Dedifferentiated amniotic fluid mesenchymal stem cell (primary cell): ENCODE measurements around the gene LEFTY1.

Experiments used
- DNase-seq: peaks from one replicate; pipeline ENCODE4 v3.0.0-alpha.2; 2016; ENCODE audit errors: extremely low spot score

The LEFTY1 gene

DNA sequence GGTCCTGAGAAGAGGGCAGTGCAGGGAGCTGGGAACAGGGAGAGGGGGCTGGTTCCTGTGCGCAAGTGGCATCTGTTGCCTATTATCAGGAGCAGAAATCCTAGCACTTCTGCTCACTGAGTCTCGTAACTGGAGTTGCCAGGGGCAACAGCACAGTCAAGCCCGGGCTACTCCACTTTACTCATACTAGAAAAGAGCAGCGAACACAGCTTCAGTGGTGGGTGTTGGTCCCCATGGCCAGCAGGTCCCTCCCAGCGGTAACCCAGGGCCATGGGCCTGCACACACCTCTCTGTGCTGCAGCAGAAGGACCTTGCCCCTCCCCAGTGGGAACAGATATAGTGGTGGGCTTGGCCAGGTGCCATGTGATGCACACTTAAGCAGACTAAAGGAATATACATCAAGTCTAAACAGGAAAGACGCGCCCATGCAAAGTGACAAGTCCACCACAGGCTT lies 26.6 kb upstream of the LEFTY1 start:
- no peak for DNase-seq

- no peak for DNase-seq
Observed at GRCh38 chr1:225914947-225915346, 26.0 kb upstream of the LEFTY1 start.

- no peak for DNase-seq
Observed at GRCh38 chr1:225914391-225914790, 25.4 kb upstream of the LEFTY1 start.

DNA sequence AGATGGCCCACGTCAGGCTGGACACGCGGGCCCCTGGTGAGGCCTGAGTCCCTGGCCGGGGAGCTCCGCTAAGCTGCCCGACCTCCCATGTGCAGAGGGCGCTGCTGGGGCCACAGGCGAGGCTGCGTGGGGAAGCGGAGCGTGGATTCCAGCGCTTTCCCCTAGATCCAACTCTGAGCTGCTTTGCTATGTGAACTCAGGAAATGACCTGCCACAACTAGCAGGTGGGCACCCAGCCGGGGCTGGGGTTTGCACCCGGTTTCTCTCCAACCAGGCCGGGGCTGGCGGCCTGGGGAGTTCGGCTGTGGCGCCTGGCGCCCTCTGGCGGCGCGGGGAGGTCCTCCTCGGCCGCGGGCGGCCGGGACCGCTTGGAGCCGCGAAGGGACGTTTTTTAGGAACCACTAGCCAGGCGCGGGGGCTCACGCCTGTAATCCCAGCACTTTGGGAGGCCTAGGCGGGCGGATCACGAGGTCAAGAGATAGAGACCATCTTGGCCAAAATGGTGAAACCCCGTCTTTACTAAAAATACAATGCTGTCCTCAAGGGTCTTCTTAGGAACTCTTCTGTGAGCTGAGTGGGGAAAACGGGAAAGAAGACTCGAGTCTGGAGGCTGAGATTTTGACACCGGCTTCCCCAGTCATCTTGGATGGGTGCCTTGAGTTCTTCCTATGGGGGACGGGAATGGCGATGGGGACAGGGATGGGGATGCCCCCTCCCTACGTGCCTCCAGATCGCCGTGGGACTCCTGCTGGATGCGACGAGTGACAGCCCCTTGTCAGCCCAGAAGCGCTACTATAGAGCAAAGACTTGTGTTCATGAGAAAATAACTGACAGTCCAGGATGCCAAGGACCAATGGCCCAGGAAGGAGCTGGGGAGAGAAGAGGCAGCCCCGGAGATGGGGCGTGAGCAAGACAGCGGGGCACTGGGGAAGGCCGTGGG lies 22.5 kb upstream of the LEFTY1 start:
- no peak for DNase-seq

- DNase-seq: no peak
Observed at GRCh38 chr1:225909477-225909876, 20.5 kb upstream of the LEFTY1 start.

GRCh38 chr1:225908773-225909172 lies 19.8 kb upstream of the LEFTY1 start:
- no peak for DNase-seq

DNA sequence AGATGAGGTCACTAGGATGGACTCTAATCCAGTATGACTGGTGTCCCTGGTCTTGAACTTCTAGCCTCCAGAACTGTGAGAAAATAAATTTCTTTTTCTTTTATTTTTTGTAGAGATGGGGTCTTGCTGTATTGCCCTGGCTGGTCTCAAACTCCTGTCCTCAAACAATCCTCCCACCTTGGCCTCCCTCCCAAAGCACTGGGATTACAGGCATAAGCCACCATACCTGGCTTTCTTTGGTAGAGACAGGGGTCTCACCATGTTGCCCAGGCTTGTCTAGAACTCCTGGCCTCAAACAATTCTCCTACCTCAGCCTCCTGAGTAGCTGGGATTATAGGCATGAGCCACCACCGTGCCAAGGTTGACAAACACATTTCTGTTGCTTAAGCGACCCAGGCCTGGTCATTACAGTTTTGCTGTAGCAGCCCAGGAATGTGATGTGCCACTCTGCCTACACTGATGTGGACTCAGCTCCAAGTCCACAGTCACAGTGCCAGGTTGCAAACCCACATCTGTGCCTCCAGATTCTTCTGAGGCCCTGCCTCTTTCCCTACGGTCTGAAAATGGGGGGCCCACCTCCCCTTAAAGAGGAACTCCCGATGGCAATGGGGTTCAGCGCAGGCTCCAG lies 19.2 kb upstream of the LEFTY1 start:
- DNase-seq: no peak

- DNase-seq: no peak
Observed at GRCh38 chr1:225907341-225907740, 18.4 kb upstream of the LEFTY1 start.

GRCh38 chr1:225906467-225906866 lies 17.5 kb upstream of the LEFTY1 start:
- DNase-seq: no peak

DNA sequence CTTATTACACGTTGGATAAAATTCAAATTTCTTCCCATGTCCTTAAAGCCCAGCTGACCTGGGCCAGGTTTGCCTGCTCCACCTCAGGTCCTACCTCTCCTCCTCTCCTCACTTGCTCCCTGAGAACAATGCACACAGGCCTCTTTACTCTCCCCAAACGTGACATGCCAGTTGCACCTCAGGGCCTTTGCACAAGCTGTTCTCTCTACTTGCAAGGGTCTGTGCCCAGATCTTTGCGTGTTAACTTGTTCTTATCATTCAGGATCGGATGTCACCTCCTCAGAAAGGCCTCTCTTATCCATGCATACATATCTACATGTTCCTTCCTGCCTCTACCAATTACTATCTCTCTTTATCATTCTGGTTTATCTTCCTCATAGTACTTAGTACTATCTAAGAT lies 14.7 kb upstream of the LEFTY1 start:
- DNase-seq: no peak

DNA sequence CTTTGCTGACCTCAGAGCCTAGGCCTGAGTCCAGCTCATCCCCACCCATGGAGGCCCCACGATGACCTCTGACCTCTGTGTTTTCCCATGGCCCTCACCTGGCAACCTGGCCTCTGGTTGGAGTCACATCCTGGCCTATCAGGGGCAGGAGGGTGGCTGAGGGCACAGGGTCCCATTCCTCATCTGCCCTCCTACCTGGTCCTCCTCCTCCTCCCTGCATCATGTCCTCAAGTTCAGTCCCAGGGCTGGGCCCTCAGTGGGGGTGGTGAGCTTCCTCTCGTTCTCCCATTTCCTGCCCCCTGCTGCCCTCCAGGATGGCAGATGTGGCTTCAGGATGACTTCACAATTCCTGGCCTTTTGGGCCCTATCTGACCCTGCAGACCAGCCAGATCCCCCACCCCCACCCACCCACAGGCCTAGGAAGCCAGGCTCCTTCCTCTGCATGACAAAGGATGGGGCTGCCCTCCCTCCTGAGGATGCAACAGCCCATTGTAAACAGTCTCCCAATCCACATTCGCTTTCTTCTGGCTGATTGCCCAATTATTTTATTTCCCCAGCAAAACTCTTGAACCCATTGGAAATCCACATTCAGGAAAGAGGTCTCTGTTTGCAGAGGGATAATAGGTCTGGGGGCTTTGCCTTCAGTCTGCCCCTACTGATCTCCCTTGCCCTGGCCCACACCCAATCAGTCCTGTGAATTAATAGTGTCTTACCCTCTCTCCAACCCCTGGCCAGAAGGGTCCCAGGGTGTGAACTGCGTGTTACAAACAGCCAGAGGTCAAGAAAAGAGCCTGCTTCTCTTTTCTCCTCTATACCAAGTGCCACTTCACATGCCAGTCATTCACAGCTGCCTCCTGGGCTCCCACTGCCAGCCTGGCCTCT lies 10.3 kb upstream of the LEFTY1 start:
- no peak for DNase-seq

- DNase-seq: no peak
Observed at GRCh38 chr1:225897595-225898514, 8.9 kb upstream of the LEFTY1 start.

- DNase-seq: no peak
Observed at GRCh38 chr1:225896937-225897549, 8.1 kb upstream of the LEFTY1 start.

DNA sequence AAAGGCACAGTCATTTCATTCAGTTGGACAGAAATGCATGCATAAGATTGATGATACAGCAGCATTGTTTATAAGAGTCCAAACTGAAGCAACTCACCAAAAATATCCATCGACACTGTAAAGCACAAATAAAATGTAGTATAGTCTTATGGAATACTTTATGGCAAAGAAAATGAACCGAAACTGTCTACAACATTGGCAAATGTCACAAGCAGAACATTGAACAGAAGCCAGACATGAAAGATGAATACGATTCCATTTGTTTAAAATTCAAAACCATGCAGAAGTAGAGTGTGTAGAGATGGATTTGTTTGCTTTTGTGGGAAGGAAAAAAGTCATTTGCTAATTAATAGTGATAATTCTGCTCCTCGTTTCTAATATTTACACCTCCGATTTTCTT lies 7.5 kb upstream of the LEFTY1 start:
- DNase-seq: no peak

- DNase-seq: no peak
Observed at GRCh38 chr1:225892307-225892706, 3.4 kb upstream of the LEFTY1 start.

DNA sequence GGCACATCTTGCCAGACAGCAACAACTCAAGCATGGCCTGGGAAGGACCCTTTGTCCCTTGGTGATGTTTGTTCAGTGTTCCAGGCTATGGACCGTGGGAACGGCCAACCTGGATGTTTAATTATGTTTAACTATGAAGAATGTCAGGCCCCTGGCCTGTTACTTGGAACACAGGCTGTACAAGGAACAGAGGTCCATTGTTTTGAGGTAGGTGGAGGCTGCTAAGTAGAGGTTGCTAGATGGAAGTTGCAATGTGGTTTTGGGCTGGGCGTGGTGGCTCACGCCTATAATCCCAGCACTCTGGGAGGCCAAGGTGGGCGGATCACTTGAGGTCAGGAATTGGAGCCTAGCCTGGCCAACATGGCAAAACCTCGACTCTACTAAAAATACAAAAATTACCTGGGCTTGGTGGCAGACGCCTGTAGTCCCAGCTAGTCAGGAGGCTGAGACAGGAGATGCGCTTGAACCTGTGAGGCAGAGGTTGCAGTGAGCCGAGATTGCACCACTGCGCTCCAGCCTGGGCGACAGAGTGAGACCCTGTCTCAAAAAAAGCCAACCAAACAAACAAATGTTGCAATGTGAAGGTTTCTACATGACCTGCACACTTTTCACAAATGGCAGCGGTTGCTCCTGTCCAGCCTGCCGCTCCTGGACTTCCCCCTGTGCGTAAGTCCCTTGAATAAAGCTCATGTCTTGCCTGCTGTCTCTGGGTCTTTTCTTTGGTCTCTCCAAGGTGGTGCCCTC lies 2.5 kb upstream of the LEFTY1 start:
- DNase-seq: no peak

- DNase-seq: no peak
Observed at GRCh38 chr1:225890346-225891228, 1.6 kb upstream of the LEFTY1 start.

GRCh38 chr1:225889743-225890142 lies 797 bp upstream of the LEFTY1 start:
- no peak for DNase-seq
